ENCODE results near the gene PDLIM4.
A peak's percentile ranks its signal among the peaks of the same experiment; 100 is the strongest.

Gene PDLIM4

DNA sequence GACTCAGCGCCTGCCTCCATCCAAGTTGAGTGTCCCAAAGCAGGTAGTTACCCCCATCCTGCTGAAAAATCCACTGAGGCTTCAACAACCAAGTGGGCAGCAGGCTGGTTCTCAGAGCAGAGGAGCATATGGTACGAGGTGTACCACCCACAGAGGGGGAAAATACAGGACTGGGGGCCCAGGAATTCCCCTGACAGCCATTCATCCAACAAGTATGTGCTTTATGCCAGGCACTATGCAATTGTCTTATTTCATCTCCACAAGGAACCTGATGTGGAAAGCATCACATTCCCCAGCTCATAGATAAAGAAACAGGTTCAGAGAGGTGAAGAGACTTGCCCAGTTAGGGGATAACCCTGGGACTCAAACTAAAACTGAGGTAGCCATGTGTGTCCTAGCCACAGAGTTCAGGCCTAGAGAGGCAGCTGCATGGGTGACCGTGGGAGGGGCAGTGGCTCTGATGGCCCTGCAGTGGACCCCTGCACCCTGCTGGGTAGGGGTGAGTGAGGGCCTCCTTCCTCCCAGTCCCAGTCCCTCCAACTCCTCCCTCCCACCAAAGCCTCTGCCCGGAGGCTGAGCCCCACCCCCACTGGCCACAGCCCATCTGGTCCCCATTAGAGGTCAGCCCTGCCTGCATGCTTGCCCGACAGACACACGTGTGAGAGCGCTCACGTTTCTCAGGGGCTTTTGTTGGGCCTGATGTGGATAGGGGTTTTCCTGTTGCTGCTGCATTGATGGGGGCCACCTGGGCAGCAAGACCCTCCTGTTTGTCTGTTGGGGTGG, 11.5 kb downstream of the PDLIM4 start:
- no peak for DNase-seq

GRCh38 chr5:132269635-132270334, 12.3 kb downstream of the PDLIM4 start:
- DNase-seq = no peak

- no peak for DNase-seq
Measured at GRCh38 chr5:132270335-132270665, 12.8 kb downstream of the PDLIM4 start.

DNA sequence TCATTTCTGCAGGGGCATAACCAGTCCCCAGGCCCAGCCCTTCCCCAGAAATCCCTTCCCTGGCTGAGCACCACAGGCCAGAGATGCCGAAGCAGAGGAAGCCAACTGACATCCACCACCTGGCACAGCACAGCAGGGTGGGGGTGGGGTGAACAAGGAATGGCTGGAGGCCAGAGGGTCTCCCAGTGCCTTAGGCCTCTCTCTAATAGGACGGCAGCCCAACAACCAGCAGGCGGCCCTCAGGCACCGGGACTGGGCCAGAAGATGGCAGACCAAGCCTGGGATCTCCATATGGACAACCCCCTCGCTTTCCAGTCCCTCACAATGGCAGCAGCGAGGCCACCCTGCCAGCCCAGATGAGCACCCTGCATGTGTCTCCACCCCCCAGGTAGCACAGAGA, 13.2 kb downstream of the PDLIM4 start:
- no peak for DNase-seq

DNA sequence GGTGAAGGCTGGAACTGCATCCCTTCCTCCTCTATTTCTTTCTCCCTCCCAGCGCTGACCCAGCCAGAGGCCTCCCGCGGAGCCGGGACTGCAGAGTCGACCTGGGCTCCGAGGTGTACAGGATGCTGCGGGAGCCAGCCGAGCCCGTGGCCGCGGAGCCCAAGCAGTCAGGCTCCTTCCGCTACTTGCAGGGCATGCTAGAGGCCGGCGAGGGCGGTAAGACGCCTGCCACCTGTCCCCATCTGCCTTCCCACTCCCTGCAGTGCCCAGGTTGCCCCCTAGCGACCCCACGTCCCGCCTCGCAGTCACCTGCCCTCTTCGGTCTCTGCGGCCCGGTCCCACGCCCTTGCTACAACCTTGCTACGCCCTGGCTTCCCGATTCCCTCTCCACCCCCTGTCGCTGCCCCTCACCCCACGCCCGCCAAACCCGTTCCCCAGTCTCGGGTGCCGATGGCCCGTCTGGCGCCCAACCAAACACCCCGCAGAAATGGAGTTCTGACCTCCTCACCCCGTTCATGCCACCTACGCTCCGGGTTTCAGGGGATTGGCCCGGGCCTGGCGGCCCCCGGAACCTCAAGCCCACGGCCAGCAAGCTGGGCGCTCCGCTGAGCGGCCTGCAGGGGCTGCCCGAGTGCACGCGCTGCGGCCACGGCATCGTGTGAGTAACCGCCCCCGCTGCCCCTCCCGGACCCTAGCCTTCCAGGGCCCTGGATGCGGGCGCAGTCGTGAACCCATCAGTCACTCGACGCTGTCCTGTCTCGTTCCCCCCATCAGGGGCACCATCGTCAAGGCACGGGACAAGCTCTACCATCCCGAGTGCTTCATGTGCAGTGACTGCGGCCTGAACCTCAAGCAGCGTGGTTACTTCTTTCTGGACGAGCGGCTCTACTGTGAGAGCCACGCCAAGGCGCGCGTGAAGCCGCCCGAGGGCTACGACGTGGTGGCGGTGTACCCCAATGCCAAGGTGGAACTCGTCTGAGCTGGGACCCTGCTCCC, 14.1 kb downstream of the PDLIM4 start:
- no peak for DNase-seq

DNA sequence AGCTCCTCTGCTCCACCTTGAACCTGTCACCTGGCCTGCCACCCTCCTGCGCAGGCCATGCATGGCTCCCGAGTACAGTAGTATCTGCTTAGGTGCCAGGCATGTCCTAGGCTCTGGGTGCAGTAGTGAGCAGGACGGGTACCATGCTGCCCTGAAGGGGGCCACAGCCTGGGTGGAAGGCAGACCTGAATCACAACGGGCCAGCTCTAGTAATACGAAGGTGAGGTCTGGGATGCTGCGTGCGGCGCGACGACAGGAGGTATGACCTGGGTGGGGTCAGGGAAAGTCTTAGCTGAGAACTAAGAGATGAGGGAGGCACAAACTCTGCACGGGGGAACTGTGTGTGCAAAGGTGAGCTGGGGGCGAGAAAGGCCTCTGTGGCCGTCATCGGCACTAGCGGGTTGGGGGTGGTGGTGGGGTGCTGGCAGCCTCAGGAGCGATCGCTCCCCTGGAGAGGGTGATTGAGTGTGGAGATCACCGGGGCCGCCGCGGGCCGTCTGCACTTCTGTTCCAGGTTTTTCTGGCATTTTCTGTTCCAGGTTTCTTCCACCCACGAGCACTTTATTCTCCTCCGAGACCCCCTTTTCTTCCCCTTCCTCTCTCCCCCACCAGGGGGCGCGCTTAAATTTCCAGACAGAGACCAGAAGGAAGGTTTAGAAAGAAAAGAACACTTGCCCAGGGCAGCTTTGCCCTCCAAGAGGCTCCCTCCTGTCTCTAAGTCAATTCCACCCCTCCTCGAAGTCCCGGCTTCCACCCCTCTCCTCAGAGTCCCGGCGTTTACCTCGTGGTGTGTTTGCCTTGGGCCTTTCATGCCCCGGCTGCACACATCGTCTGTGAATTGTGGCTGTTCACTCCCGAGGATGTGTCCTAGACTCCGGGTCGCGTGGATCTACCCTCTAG, 15.1 kb downstream of the PDLIM4 start:
- DNase-seq = peak; percentile 55

DNA sequence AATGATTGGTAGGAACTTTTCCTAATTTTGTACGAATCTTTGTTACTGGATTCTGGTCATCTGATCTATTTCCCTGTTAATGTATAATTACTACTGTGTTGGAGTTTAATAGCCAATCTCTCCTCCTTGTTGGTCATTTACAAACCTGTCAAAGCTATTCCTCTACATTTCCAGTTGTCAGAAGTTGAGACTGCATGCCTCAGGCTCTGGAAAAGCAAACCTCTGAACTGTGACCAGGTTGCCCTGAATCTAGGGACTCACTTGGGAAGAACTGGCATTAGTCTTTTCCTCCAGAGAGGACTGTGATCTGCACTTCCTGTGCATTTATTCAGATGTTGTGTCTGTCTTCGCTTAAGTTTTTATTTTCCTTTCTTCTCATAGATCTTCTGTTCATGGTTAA, 16.1 kb downstream of the PDLIM4 start:
- DNase-seq = no peak

- no peak for DNase-seq
Measured at GRCh38 chr5:132274050-132274792, 16.7 kb downstream of the PDLIM4 start.

DNA sequence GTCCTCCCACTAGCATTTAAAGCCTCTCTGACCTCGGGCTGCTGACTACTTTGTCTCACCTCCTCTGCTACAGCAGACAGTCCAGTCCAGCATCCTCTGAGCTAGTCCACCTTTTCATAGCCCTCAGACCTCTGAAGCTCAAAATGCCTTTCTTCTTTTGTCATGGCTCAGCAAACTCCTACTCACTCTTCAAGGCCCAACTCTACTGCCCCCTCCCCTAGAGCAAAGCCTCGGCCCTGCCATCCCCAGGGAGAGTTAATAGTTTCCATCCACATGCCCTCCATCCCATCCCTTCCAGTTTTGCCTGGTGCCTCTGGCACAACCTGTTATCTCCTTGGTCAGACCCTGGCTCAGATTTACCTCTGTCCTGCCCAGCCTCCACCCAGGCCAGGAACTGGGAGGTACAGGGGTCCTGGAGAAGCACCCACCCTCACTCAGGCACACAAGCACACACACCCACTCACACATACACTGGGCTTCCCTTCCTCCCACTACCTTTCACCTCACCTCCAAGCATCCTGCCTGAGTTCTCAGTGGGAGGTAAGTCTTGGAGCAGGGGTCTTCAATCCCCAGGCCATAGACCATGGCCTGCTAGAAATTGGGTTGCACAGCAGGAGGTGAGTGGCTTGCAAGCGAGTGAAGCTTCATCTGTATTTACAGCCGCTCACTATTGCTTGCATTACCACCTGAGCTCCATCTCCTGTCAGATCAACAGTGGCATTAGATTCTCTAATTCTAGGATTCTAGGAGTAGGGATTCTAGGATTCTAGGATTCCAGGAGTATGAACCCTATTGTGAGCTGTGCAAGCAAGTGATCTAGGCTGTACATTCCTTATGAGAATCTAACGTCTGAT, 18.1 kb downstream of the PDLIM4 start:
- no peak for DNase-seq

GRCh38 chr5:132277256-132277655, 19.8 kb downstream of the PDLIM4 start:
- no peak for DNase-seq

- no peak for DNase-seq
Measured at GRCh38 chr5:132277971-132278853, 20.7 kb downstream of the PDLIM4 start.

- no peak for DNase-seq
Measured at GRCh38 chr5:132279801-132280200, 22.3 kb downstream of the PDLIM4 start.

- DNase-seq = no peak
Measured at GRCh38 chr5:132280371-132281240, 23.1 kb downstream of the PDLIM4 start.

DNA sequence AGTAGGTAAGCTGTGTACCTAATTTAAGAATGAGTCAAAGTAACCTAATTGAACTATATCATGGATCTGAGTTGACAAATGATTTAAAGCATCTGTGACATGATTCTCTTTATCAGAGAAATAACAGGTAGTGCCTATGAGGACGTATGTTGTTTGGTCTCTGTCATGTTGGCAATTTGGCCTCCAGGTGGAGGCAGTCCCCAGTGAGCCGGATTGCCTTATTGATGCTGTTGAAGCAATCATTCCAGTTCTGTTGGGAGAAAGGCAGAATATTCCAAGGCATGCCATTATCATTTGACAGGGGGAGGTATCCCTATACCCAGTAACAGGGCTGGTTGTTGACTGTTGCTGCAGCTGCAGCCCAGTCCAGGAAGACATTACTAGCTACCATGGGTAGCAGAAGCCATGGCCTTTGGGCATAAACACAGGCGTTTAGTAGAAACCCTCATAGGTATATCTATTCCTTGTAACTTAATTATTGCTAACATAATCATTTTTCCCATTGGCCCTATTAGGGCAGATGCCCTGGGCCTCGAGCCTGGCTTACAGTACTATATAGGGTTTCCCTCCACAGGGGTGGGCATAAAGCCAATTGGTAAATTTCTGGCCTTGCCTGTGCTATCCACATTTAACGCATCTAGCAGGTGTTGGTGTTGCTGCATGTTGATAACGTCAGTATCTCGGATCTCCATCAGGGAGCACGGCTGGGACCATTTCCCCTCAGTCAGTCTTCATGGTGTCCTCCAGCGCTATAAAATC, 24.5 kb downstream of the PDLIM4 start:
- no peak for DNase-seq

DNA sequence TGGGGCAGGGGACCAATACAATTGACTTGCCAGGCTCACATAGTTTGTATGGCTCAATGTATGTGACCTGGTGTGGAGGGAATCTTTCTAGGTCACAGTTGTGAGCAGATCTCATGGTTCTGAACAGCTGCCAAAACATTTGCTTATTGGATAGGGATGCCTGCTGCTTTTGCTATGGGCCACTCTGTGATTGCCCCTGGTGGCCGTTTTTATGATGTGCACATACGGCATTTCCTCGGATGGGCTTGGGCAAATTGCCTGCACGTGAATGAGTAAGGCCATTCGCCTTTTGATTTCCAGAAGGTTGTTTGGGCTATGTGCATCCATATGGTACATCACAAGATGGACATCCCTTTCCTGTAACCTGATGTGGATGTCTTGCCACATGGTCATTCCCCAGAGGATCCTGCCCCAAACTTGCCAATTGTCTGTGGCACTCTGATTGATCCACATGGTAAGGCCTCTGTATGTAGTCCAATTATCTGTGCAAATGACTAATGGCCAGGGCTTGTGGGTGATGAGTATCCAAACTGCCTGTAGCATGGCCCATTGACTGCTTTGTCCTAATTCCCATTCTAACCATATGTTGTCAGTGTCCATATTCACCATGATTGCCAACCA, 26.0 kb downstream of the PDLIM4 start:
- no peak for DNase-seq

GRCh38 chr5:132289097-132289496, 31.6 kb downstream of the PDLIM4 start:
- no peak for DNase-seq

GRCh38 chr5:132291026-132291425, 33.5 kb downstream of the PDLIM4 start:
- no peak for DNase-seq

Data from NCI-H748 treated with DMSO at 0.1 percent for 48 hours (cell line).